Mesendoderm (in vitro differentiated cells): ENCODE data around the gene BABAM2.

Experiments used
- DNase-seq: peaks from one replicate; pipeline ENCODE4 v3.0.0; 2013
- H2AK5ac ChIP-seq: 2 replicates; pipeline ENCODE4 v1.6.1; 2013; ENCODE audit warnings: low read length, inconsistent platforms
- H2BK120ac ChIP-seq: 2 replicates; pipeline ENCODE4 v1.6.1; 2013; ENCODE audit warnings: low read depth, mild to moderate bottlenecking, low read length, moderate library complexity, mixed read lengths
- H2BK15ac ChIP-seq: replicated peaks from 2 replicates; pipeline ENCODE4 v1.6.1; 2013; ENCODE audit warnings: low read depth, mild to moderate bottlenecking, moderate library complexity
- H2BK5ac ChIP-seq: 2 replicates; pipeline ENCODE4 v1.6.1; 2013; ENCODE audit warnings: low read length, inconsistent platforms
- H3K18ac ChIP-seq: 2 replicates; pipeline ENCODE4 v1.6.1; 2013; ENCODE audit warnings: mild to moderate bottlenecking, low read length, mixed read lengths
- H3K23ac ChIP-seq: one replicate; pipeline ENCODE4 v1.6.1; 2013; ENCODE audit warnings: low read length
- H3K27ac ChIP-seq: 2 replicates; pipeline ENCODE4 v1.5.1; 2013; ENCODE audit warnings: low read depth, mild to moderate bottlenecking, inconsistent platforms, low read length, moderate library complexity
- H3K27me3 ChIP-seq: 2 replicates; pipeline ENCODE4 v1.6.1; 2013; ENCODE audit warnings: low read length, control low read depth, mild to moderate bottlenecking, inconsistent platforms; ENCODE audit not compliant: insufficient read depth, poor library complexity
- H3K36me3 ChIP-seq: 2 replicates; pipeline ENCODE4 v1.6.1; 2013; ENCODE audit warnings: low read length, inconsistent platforms; ENCODE audit not compliant: control insufficient read depth, insufficient read depth
- H3K4ac ChIP-seq: one replicate; pipeline ENCODE4 v1.6.1; 2013; ENCODE audit warnings: low read depth, mild to moderate bottlenecking, low read length, moderate library complexity
- H3K4me1 ChIP-seq: 2 replicates; pipeline ENCODE4 v1.6.1; 2013; ENCODE audit warnings: low read depth, low read length, inconsistent platforms; ENCODE audit not compliant: control insufficient read depth
- H3K4me2 ChIP-seq: 2 replicates; pipeline ENCODE4 v1.6.1; 2013; ENCODE audit warnings: low read length
- H3K4me3 ChIP-seq: 2 replicates; pipeline ENCODE4 v1.5.1; 2013; ENCODE audit warnings: mild to moderate bottlenecking, low read length
- H3K56ac ChIP-seq: one replicate; pipeline ENCODE4 v1.6.1; 2013; ENCODE audit warnings: low read length
- H3K79me1 ChIP-seq: 2 replicates; pipeline ENCODE4 v1.6.1; 2013; ENCODE audit warnings: low read length, inconsistent platforms
- H3K79me2 ChIP-seq: 2 replicates; pipeline ENCODE4 v1.6.1; 2013; ENCODE audit warnings: mild to moderate bottlenecking, low read length; ENCODE audit not compliant: control insufficient read depth, insufficient read depth
- H3K9ac ChIP-seq: 2 replicates; pipeline ENCODE4 v1.6.1; 2013; ENCODE audit warnings: low read length, inconsistent platforms
- H4K5ac ChIP-seq: one replicate; pipeline ENCODE4 v1.6.1; 2013; ENCODE audit warnings: low read length
- H4K8ac ChIP-seq: one replicate; pipeline ENCODE4 v1.6.1; 2013; ENCODE audit warnings: low read depth, mild to moderate bottlenecking, control low read depth, low read length, moderate library complexity
- WGBS: extraction: QIAGEN DNeasy Blood & Tissue Kit; methylation state at CpG from one replicate; pipeline ENCODE4 v1.1.7; 2013; ENCODE audit warnings: low lambda C conversion rate, missing lambda C conversion rate; ENCODE audit not compliant: insufficient coverage; ENCODE audit errors: extremely low coverage; 5-methylcytosine and 5-hydroxymethylcytosine counted together

Gene BABAM2

GRCh38 chr2:28358668-28359201 lies 468.2 kb downstream of the BABAM2 start:
- Histone ChIP-seq H2BK120ac (no peak overlapping the region), H3K18ac (no peak overlapping the region), H3K9ac (no peak overlapping the region), H3K4me3 (no peak overlapping the region), H3K23ac (no peak overlapping the region), H4K5ac (no peak overlapping the region), H3K27ac (no peak overlapping the region), H4K8ac (no peak overlapping the region), H2BK15ac (no peak overlapping the region), H3K36me3 (no peaks in the 10 kb centered on the region), H3K79me1 (no peaks in the 10 kb centered on the region), H3K27me3 (no peaks in the 10 kb centered on the region), H3K79me2 (no peaks in the 10 kb centered on the region), H3K4ac (no peak overlapping the region), H2AK5ac (no peak overlapping the region), H3K56ac (no peak overlapping the region), H2BK5ac (no peak overlapping the region), H3K4me2 (no peak overlapping the region), H3K4me1 (no peaks in the 10 kb centered on the region)
- WGBS, result no CpG with 5 or more reads among the region's 7 CpGs
- no peak for DNase-seq

GRCh38 chr2:28359222-28360057 lies 468.9 kb downstream of the BABAM2 start:
- H3K4ac ChIP-seq, result no peak overlapping the region
- H3K79me1 ChIP-seq, result no peaks in the 10 kb centered on the region
- no CpG with 5 or more reads among the region's 28 CpGs for WGBS

GRCh38 chr2:28360058-28360717 lies 469.7 kb downstream of the BABAM2 start:
- no peak overlapping the region for H3K9ac ChIP-seq
- no peak overlapping the region for H3K56ac ChIP-seq
- no peak overlapping the region for H3K4ac ChIP-seq
- no peak overlapping the region for H2BK15ac ChIP-seq
- H3K4me3 ChIP-seq, result no peak overlapping the region
- H3K4me2 ChIP-seq, result no peak overlapping the region
- H4K8ac ChIP-seq, result no peak overlapping the region
- H3K18ac ChIP-seq, result no peak overlapping the region
- H3K79me1 ChIP-seq, result no peaks in the 10 kb centered on the region
- no peaks in the 10 kb centered on the region for H3K36me3 ChIP-seq
- WGBS, result no CpG with 5 or more reads among the region's 16 CpGs
- H3K27ac ChIP-seq, result no peak overlapping the region
- DNase-seq, result no peak
- peak overlapping the region; percentile 35 for H3K23ac ChIP-seq
- H2BK5ac ChIP-seq, result no peak overlapping the region
- H3K79me2 ChIP-seq, result no peaks in the 10 kb centered on the region
- no peak overlapping the region for H2BK120ac ChIP-seq
- no peaks in the 10 kb centered on the region for H3K27me3 ChIP-seq
- H3K4me1 ChIP-seq, result no peaks in the 10 kb centered on the region
- no peak overlapping the region for H2AK5ac ChIP-seq
- H4K5ac ChIP-seq, result no peak overlapping the region

More at GRCh38 chr2:28359222-28360057, 468.9 kb downstream of the BABAM2 start:
- no peaks in the 10 kb centered on the region for H3K79me2 ChIP-seq
- no peak for DNase-seq
- no peak overlapping the region for H3K4me3 ChIP-seq
- no peaks in the 10 kb centered on the region for H3K27me3 ChIP-seq
- H3K9ac ChIP-seq, result no peak overlapping the region
- no peak overlapping the region for H2AK5ac ChIP-seq
- no peak overlapping the region for H3K18ac ChIP-seq
- H4K5ac ChIP-seq, result no peak overlapping the region
- no peaks in the 10 kb centered on the region for H3K4me1 ChIP-seq
- no peak overlapping the region for H3K27ac ChIP-seq
- no peak overlapping the region for H2BK120ac ChIP-seq
- peak overlapping the region; percentile 35 for H3K23ac ChIP-seq
- H2BK5ac ChIP-seq, result no peak overlapping the region
- no peak overlapping the region for H3K4me2 ChIP-seq
- no peak overlapping the region for H3K56ac ChIP-seq
- no peak overlapping the region for H4K8ac ChIP-seq
- no peak overlapping the region for H2BK15ac ChIP-seq
- no peaks in the 10 kb centered on the region for H3K36me3 ChIP-seq

- H2BK5ac ChIP-seq, result no peak overlapping the region
- WGBS, result no CpG with 5 or more reads among the region's 12 CpGs
- no peak overlapping the region for H3K4me3 ChIP-seq
- H3K36me3 ChIP-seq, result no peaks in the 10 kb centered on the region
- no peaks in the 10 kb centered on the region for H3K79me2 ChIP-seq
- DNase-seq, result peak; percentile 65
- no peak overlapping the region for H2BK15ac ChIP-seq
- no peak overlapping the region for H3K27ac ChIP-seq
- H2AK5ac ChIP-seq, result no peak overlapping the region
- no peaks in the 10 kb centered on the region for H3K79me1 ChIP-seq
- no peak overlapping the region for H3K18ac ChIP-seq
- H3K9ac ChIP-seq, result no peak overlapping the region
- H4K8ac ChIP-seq, result no peak overlapping the region
- no peaks in the 10 kb centered on the region for H3K27me3 ChIP-seq
- no peak overlapping the region for H3K4ac ChIP-seq
- H3K4me2 ChIP-seq, result no peak overlapping the region
- H2BK120ac ChIP-seq, result no peak overlapping the region
- H3K56ac ChIP-seq, result no peak overlapping the region
- no peaks in the 10 kb centered on the region for H3K4me1 ChIP-seq
- no peak overlapping the region for H4K5ac ChIP-seq
- no peak overlapping the region for H3K23ac ChIP-seq
Measured at GRCh38 chr2:28360718-28361293, 470.3 kb downstream of the BABAM2 start.

GRCh38 chr2:28361991-28362710 lies 471.6 kb downstream of the BABAM2 start:
- no CpG with 5 or more reads among the region's 12 CpGs for WGBS
- no peak overlapping the region for H2BK5ac ChIP-seq
- no peak overlapping the region for H2AK5ac ChIP-seq
- no peak overlapping the region for H3K56ac ChIP-seq
- no peak overlapping the region for H3K23ac ChIP-seq
- no peak overlapping the region for H4K8ac ChIP-seq
- H3K36me3 ChIP-seq, result no peaks in the 10 kb centered on the region
- no peak overlapping the region for H3K4ac ChIP-seq
- no peak overlapping the region for H3K9ac ChIP-seq
- no peak overlapping the region for H3K4me2 ChIP-seq
- H3K27ac ChIP-seq, result no peak overlapping the region
- no peaks in the 10 kb centered on the region for H3K27me3 ChIP-seq
- H3K18ac ChIP-seq, result no peak overlapping the region
- no peaks in the 10 kb centered on the region for H3K79me1 ChIP-seq
- no peak overlapping the region for H4K5ac ChIP-seq
- H2BK15ac ChIP-seq, result no peak overlapping the region
- no peak overlapping the region for H2BK120ac ChIP-seq
- H3K4me1 ChIP-seq, result peaks cover 6% of the 10 kb centered on the region
- DNase-seq, result no peak
- no peak overlapping the region for H3K4me3 ChIP-seq
- no peaks in the 10 kb centered on the region for H3K79me2 ChIP-seq
